GM23338 (cell line): ENCODE results near the gene CHRNB4. TPM values are rescaled to one million over a fixed set of nuclear protein-coding genes. Genes with fewer than 3 reads are reported as not detected.

Experiments
- ATAC-seq: fragments of 200-7000 bp; cut with Tn5 transposase; 3 replicates; pipeline ENCODE4 v1.9.1; 2020
- DNase-seq: peaks from one replicate; pipeline ENCODE4 v3.0.0-alpha.2; 2015; ENCODE audit warnings: low spot score
- H2AFZ ChIP-seq: fragments of 200-600 bp; sonication (generic); 2 replicates; pipeline ENCODE4 v1.8.0; 2016; ENCODE audit warnings: antibody characterized with exemption, mild to moderate bottlenecking, moderate library complexity
- H3F3A ChIP-seq: fragments of 200-600 bp; sonication (generic); replicated peaks from 2 replicates; pipeline ENCODE4 v1.8.0; 2017; ENCODE audit warnings: antibody characterized with exemption, mixed run types, low read depth
- H3K27ac ChIP-seq: fragments of 200-600 bp; sonication (generic); 2 replicates; pipeline ENCODE4 v1.6.1; 2016; ENCODE audit warnings: low read depth
- H3K27me3 ChIP-seq: fragments of 200-600 bp; sonication (generic); 2 replicates; pipeline ENCODE4 v1.8.0; 2016; ENCODE audit warnings: mild to moderate bottlenecking, mixed run types, moderate library complexity; ENCODE audit not compliant: insufficient read depth
- H3K36me3 ChIP-seq: fragments of 200-600 bp; sonication (generic); 2 replicates; pipeline ENCODE4 v1.8.0; 2016; ENCODE audit warnings: mild to moderate bottlenecking; ENCODE audit not compliant: insufficient read depth
- H3K4me1 ChIP-seq: fragments of 200-600 bp; sonication (generic); 2 replicates; pipeline ENCODE4 v1.8.0; 2016; ENCODE audit warnings: mild to moderate bottlenecking, moderate library complexity; ENCODE audit not compliant: insufficient read depth
- H3K4me2 ChIP-seq: fragments of 200-600 bp; sonication (generic); 2 replicates; pipeline ENCODE4 v1.7.1; 2017; ENCODE audit warnings: mixed run types
- H3K4me3 ChIP-seq: fragments of 200-600 bp; sonication (generic); 2 replicates; pipeline ENCODE4 v1.6.1; 2016; ENCODE audit warnings: mixed run types
- H3K79me2 ChIP-seq: fragments of 200-600 bp; sonication (generic); replicated peaks from 2 replicates; pipeline ENCODE4 v1.8.0; 2017; ENCODE audit warnings: mild to moderate bottlenecking; ENCODE audit not compliant: insufficient read depth
- H3K9me2 ChIP-seq: fragments of 200-600 bp; sonication (generic); 2 replicates; pipeline ENCODE4 v1.8.0; 2017; ENCODE audit not compliant: insufficient read depth
- H4K20me1 ChIP-seq: fragments of 200-600 bp; sonication (generic); replicated peaks from 2 replicates; pipeline ENCODE4 v1.8.0; 2017; ENCODE audit warnings: mild to moderate bottlenecking; ENCODE audit not compliant: insufficient read depth
- H3K27ac Mint-ChIP-seq: 2 replicates; pipeline ENCODE4 v1.8.0; 2020; ENCODE audit warnings: inconsistent platforms, mild to moderate bottlenecking, moderate library complexity, mixed read lengths
- H3K27me3 Mint-ChIP-seq: 3 replicates; pipeline ENCODE4 v1.8.0; 2022; ENCODE audit warnings: low read depth, mild to moderate bottlenecking, moderate library complexity, mixed read lengths, inconsistent platforms; ENCODE audit not compliant: insufficient read depth, poor library complexity
- H3K36me3 Mint-ChIP-seq: 3 replicates; pipeline ENCODE4 v1.8.0; 2021; ENCODE audit warnings: low read depth, mild to moderate bottlenecking, inconsistent platforms, moderate library complexity, mixed read lengths
- H3K4me1 Mint-ChIP-seq: 3 replicates; pipeline ENCODE4 v1.8.0; 2020; ENCODE audit warnings: mild to moderate bottlenecking, inconsistent platforms, mixed read lengths
- H3K4me3 Mint-ChIP-seq: 3 replicates; pipeline ENCODE4 v1.8.0; 2021; ENCODE audit warnings: moderate library complexity, mild to moderate bottlenecking, inconsistent platforms, mixed read lengths
- H3K9me3 Mint-ChIP-seq: 3 replicates; pipeline ENCODE4 v1.8.0; 2020; ENCODE audit warnings: moderate library complexity, mild to moderate bottlenecking, inconsistent platforms, mixed read lengths
- JUNB ChIP-seq: IDR thresholded peaks from one replicate; pipeline ENCODE4 v1.6.1; 2016; ENCODE audit warnings: antibody characterized with exemption; ENCODE audit not compliant: unreplicated experiment
- ZNF462 ChIP-seq: fragments of 250-450 bp; sonication (Bioruptor Pico); IDR thresholded peaks from 2 replicates; pipeline ENCODE4 v1.5.0; 2020; ENCODE audit warnings: mild to moderate bottlenecking, moderate library complexity
- polyA plus RNA-seq: library from polyadenylated mRNA; unstranded; fragments of >200 nt; fragmentation: Nextera tagmentation; extraction: Ambion mirVana; gene quantifications from 2 replicates; pipeline ENCODE4 v1.2.1, GENCODE V29; 2016
- total RNA-seq: library from RNA; depleted of rRNA; stranded (reverse); fragments of >200 nt; shearing (Covaris generic); gene quantifications from 2 replicates; pipeline ENCODE4 v1.2.3, GENCODE V29; 2014
- TF ChIP-seq, protein P1 (sequence below): IDR thresholded peaks from one replicate; pipeline ENCODE4 v1.6.1; 2018; ENCODE audit warnings: antibody characterized with exemption; ENCODE audit not compliant: unreplicated experiment

The CHRNB4 gene
- total and polyA plus RNA-seq, 2 experiments from 2014 or later: 1.4 to 1.6 TPM

- Histone ChIP-seq H3K36me3 (no peaks in the 10 kb centered on the region), H3K9me2 (no peaks in the 10 kb centered on the region), H3K4me1 (no peaks in the 10 kb centered on the region), H4K20me1 (no peaks in the 10 kb centered on the region), H3K4me2 (no peak overlapping the region), H2AFZ (no peak overlapping the region), H3K27ac (no peak overlapping the region), H3K4me3 (no peak overlapping the region), H3K79me2 (no peaks in the 10 kb centered on the region), H3F3A (no peaks in the 10 kb centered on the region), H3K27me3 (peaks cover 37% of the 10 kb centered on the region)
- DNase-seq: no peak
- peaks cover 21% of the 10 kb centered on the region for H3K4me1 Mint-ChIP-seq
- H3K27ac Mint-ChIP-seq: no peak overlapping the region
- H3K4me3 Mint-ChIP-seq: no peak overlapping the region
- ATAC-seq: no peak
- no peak for TF ChIP-seq JUNB
- TF ChIP-seq, protein P1, sequence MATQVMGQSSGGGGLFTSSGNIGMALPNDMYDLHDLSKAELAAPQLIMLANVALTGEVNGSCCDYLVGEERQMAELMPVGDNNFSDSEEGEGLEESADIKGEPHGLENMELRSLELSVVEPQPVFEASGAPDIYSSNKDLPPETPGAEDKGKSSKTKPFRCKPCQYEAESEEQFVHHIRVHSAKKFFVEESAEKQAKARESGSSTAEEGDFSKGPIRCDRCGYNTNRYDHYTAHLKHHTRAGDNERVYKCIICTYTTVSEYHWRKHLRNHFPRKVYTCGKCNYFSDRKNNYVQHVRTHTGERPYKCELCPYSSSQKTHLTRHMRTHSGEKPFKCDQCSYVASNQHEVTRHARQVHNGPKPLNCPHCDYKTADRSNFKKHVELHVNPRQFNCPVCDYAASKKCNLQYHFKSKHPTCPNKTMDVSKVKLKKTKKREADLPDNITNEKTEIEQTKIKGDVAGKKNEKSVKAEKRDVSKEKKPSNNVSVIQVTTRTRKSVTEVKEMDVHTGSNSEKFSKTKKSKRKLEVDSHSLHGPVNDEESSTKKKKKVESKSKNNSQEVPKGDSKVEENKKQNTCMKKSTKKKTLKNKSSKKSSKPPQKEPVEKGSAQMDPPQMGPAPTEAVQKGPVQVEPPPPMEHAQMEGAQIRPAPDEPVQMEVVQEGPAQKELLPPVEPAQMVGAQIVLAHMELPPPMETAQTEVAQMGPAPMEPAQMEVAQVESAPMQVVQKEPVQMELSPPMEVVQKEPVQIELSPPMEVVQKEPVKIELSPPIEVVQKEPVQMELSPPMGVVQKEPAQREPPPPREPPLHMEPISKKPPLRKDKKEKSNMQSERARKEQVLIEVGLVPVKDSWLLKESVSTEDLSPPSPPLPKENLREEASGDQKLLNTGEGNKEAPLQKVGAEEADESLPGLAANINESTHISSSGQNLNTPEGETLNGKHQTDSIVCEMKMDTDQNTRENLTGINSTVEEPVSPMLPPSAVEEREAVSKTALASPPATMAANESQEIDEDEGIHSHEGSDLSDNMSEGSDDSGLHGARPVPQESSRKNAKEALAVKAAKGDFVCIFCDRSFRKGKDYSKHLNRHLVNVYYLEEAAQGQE: no peak
- peaks cover 4% of the 10 kb centered on the region; the same call in 2 of the 3 replicates for H3K9me3 Mint-ChIP-seq
- H3K36me3 Mint-ChIP-seq: no peaks in the 10 kb centered on the region
- peaks cover 36% of the 10 kb centered on the region for H3K27me3 Mint-ChIP-seq
Measured at GRCh38 chr15:78617516-78617915, 23.5 kb downstream of the CHRNB4 start.

GRCh38 chr15:78617076-78617475 lies 23.9 kb downstream of the CHRNB4 start:
- H3K4me1 Mint-ChIP-seq: peaks cover 21% of the 10 kb centered on the region
- Histone ChIP-seq H3K79me2 (no peaks in the 10 kb centered on the region), H3K4me2 (no peak overlapping the region), H3K27me3 (peaks cover 33% of the 10 kb centered on the region), H3K4me1 (no peaks in the 10 kb centered on the region), H3K9me2 (no peaks in the 10 kb centered on the region), H3F3A (no peaks in the 10 kb centered on the region), H4K20me1 (no peaks in the 10 kb centered on the region), H3K36me3 (no peaks in the 10 kb centered on the region), H3K4me3 (no peak overlapping the region), H2AFZ (no peak overlapping the region), H3K27ac (no peak overlapping the region)
- DNase-seq (no peak), ATAC-seq (no peak)
- H3K9me3 Mint-ChIP-seq: peaks cover 4% of the 10 kb centered on the region; the same call in 2 of the 3 replicates
- no peak overlapping the region for H3K27ac Mint-ChIP-seq
- TF ChIP-seq ZNF462 (CRISPR knock-in tag): no peak
- no peaks in the 10 kb centered on the region for H3K36me3 Mint-ChIP-seq
- H3K27me3 Mint-ChIP-seq: peaks cover 34% of the 10 kb centered on the region
- H3K4me3 Mint-ChIP-seq: no peak overlapping the region
